ENCODE results near the gene SSUH2. TPM values are rescaled to one million over a fixed set of nuclear protein-coding genes. Genes with fewer than 3 reads are reported as not detected.

Gene SSUH2
- total and polyA plus RNA-seq, 2 donors from 2014 or later = 0.44 to 0.88 TPM

DNA sequence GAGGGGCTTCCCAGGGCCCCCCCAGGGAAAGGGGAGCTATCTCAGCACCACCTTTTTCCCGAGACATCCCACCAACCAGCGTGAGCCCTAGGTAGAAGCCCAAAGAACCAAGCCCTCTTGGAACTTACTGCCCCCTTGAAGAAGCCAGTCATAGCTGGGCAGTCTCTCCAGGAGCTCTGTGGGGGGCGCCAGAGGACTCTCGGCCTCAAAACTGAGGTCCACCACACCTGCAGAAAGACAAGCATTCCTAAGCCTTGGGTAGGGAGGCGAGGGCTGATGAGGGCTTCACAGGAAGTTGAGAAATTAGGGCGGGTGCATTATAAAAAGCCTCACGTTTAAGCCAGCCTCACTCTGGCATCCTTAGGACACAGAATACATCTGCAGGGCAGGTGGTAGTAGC is 9.0 kb downstream of the SSUH2 start:
- no peaks in the 10 kb centered on the region for H3K36me3 ChIP-seq (ENCODE audit: control insufficient read depth in 2 of 3, insufficient read depth in 3 of 3, low read length in 3 of 3)
- no peaks in the 10 kb centered on the region for H3K4me1 ChIP-seq (ENCODE audit: control insufficient read depth in 2 of 3, insufficient read depth in 2 of 3, low read depth in 1 of 3, low read length in 3 of 3)
- FAIRE-seq (no peak), DNase-seq (no peak)
- no peak overlapping the region for H3K27ac ChIP-seq (ENCODE audit: low read depth in 2 of 2, low read length in 2 of 2)
- no peak overlapping the region for H3K9ac ChIP-seq (ENCODE audit: low read length in 3 of 3)
- no peaks in the 10 kb centered on the region for H3K27me3 ChIP-seq (ENCODE audit: control insufficient read depth, insufficient read depth, low read length)
- H3K9me3 ChIP-seq (ENCODE audit: control insufficient read depth in 2 of 3, insufficient read depth in 1 of 3, low read length in 3 of 3) = no peaks in the 10 kb centered on the region
- no peak overlapping the region for H3K4me3 ChIP-seq (ENCODE audit: low read length in 3 of 3)
- intact Hi-C loops (cut with DNase I) = no loop called here
- TF ChIP-seq, protein P1, sequence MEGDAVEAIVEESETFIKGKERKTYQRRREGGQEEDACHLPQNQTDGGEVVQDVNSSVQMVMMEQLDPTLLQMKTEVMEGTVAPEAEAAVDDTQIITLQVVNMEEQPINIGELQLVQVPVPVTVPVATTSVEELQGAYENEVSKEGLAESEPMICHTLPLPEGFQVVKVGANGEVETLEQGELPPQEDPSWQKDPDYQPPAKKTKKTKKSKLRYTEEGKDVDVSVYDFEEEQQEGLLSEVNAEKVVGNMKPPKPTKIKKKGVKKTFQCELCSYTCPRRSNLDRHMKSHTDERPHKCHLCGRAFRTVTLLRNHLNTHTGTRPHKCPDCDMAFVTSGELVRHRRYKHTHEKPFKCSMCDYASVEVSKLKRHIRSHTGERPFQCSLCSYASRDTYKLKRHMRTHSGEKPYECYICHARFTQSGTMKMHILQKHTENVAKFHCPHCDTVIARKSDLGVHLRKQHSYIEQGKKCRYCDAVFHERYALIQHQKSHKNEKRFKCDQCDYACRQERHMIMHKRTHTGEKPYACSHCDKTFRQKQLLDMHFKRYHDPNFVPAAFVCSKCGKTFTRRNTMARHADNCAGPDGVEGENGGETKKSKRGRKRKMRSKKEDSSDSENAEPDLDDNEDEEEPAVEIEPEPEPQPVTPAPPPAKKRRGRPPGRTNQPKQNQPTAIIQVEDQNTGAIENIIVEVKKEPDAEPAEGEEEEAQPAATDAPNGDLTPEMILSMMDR (IDR thresholded peaks at IDR 0.05; ENCODE audit: borderline replicate concordance, extremely low read depth, insufficient read depth) = no peak

DNA sequence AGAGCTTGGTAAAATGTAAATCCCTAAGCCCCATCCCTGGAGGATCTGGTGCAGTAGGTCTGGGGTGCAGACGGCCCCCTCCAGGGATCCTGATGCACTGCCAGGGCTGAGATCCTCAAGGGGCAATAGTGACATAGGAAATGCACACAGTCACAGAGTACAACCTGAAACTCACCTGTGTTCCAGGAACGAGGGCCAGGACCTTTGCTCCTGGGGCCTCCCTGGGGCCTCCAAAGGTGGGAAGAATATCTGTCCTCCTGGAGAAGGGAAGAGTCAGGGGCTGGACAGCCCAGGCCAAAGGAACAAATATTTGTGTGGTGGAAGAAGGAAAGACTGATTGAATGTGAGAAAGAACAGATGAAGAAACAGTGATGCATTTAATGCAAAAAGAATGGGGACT is 9.5 kb downstream of the SSUH2 start:
- no peaks in the 10 kb centered on the region for H3K36me3 ChIP-seq (ENCODE audit: control insufficient read depth in 2 of 3, insufficient read depth in 3 of 3, low read length in 3 of 3)
- H3K4me3 ChIP-seq (ENCODE audit: low read length in 3 of 3) = no peak overlapping the region
- intact Hi-C loops (cut with DNase I) = no loop called here
- H3K4me1 ChIP-seq (ENCODE audit: control insufficient read depth in 2 of 3, insufficient read depth in 2 of 3, low read depth in 1 of 3, low read length in 3 of 3) = no peaks in the 10 kb centered on the region
- no peak for FAIRE-seq
- no peak for DNase-seq
- no peak overlapping the region for H3K9ac ChIP-seq (ENCODE audit: low read length in 3 of 3)
- no peaks in the 10 kb centered on the region for H3K9me3 ChIP-seq (ENCODE audit: control insufficient read depth in 2 of 3, insufficient read depth in 1 of 3, low read length in 3 of 3)
- TF ChIP-seq, protein P1 (IDR thresholded peaks at IDR 0.05; ENCODE audit: borderline replicate concordance, extremely low read depth, insufficient read depth) = no peak
- H3K27me3 ChIP-seq (ENCODE audit: control insufficient read depth, insufficient read depth, low read length) = no peaks in the 10 kb centered on the region
- no peak overlapping the region for H3K27ac ChIP-seq (ENCODE audit: low read depth in 2 of 2, low read length in 2 of 2)

DNA sequence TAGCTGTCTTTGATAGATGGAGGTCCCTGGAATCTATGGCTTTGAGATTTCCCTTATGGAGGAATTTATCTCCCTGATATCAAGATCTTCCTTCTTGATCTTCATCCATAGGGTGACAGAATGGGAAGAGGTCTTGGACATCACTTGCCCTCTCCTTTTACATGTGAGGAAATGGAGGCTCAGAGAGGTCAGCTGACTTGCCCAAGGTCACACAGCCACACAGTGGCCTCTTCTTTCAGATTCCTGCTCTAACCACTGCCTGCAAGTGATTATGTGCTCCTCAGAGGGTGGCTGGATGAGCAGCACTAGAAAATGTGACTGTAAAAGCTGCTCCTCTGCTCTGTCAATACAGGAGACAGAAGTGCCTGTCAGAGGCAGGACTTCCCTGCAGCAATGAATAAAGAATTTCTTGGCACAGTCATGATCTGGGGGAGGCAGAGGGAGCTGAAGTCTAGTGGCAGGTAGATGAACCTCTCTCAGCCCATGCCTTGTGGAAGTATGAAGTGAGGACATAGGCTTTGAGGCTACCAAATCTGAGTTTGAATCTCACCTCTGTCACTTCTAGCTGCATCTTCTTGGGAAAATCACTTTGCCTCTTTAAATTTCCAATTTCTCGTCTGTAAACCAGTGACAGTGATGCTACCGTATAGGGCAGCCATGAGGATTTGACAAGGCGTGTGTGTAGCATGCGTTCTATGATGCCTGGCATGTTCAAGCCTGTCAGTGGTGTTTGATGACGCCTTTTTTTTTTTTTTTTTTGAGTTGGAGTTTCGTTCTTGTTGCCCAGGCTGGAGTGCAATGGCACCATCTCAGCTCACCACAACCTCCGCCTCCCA is 12.0 kb downstream of the SSUH2 start:
- H3K36me3 ChIP-seq (ENCODE audit: control insufficient read depth in 2 of 3, insufficient read depth in 3 of 3, low read length in 3 of 3) = no peaks in the 10 kb centered on the region
- H3K4me1 ChIP-seq (ENCODE audit: control insufficient read depth in 2 of 3, insufficient read depth in 2 of 3, low read depth in 1 of 3, low read length in 3 of 3) = no peaks in the 10 kb centered on the region
- no peaks in the 10 kb centered on the region for H3K9me3 ChIP-seq (ENCODE audit: control insufficient read depth in 2 of 3, insufficient read depth in 1 of 3, low read length in 3 of 3)
- intact Hi-C loops (cut with DNase I) = no loop called here
- H3K27ac ChIP-seq (ENCODE audit: low read depth in 2 of 2, low read length in 2 of 2) = no peak overlapping the region
- TF ChIP-seq, protein P1 (IDR thresholded peaks at IDR 0.05; ENCODE audit: borderline replicate concordance, extremely low read depth, insufficient read depth) = no peak
- no peak overlapping the region for H3K4me3 ChIP-seq (ENCODE audit: low read length in 3 of 3)
- H3K27me3 ChIP-seq (ENCODE audit: control insufficient read depth, insufficient read depth, low read length) = no peaks in the 10 kb centered on the region
- no peak overlapping the region for H3K9ac ChIP-seq (ENCODE audit: low read length in 3 of 3)
- DNase-seq = no peak
- no peak for FAIRE-seq
